Vagina (tissue), 2 donors: ENCODE results near the gene FAM120AOS. TPM values are rescaled to one million over a fixed set of nuclear protein-coding genes. Genes with fewer than 3 reads are reported as not detected.

Experiments
- DNase-seq, 2 donors: peaks; one replicate each; pipeline ENCODE4 v3.0.0-alpha.2; 2017; ENCODE audit errors: extremely low spot score in 2 of 2
- H3K27ac ChIP-seq: fragments of 200-600 bp; sonication (generic); one replicate; pipeline ENCODE4 v1.5.1; 2019
- H3K27me3 ChIP-seq: fragments of 200-600 bp; sonication (generic); one replicate; pipeline ENCODE4 v1.5.1; 2019
- H3K36me3 ChIP-seq, 2 donors: fragments of 200-600 bp; sonication (generic); one replicate each; pipeline ENCODE4 v1.5.1; 2017 to 2019
- H3K4me1 ChIP-seq: fragments of 200-600 bp; sonication (generic); one replicate; pipeline ENCODE4 v1.5.1; 2019
- H3K4me3 ChIP-seq, 2 donors: fragments of 200-600 bp; sonication (generic); 1 replicate in 1 of 2; 2 replicates in 1 of 2; pipeline ENCODE4 v1.5.1; 2016 to 2019
- H3K9me3 ChIP-seq: fragments of 200-600 bp; sonication (generic); one replicate; pipeline ENCODE4 v1.5.1; 2019
- POLR2A ChIP-seq, 2 donors: fragments of 450-650 bp; IDR thresholded peaks; one replicate each; pipeline ENCODE4 v1.6.1; 2017; ENCODE audit warnings: antibody characterized with exemption in 2 of 2, mild to moderate bottlenecking in 2 of 2, moderate library complexity in 2 of 2
- POLR2AphosphoS5 ChIP-seq, 2 donors: sonication (generic); formaldehyde crosslinking; IDR thresholded peaks; one replicate each; pipeline ENCODE4 v1.9.0; 2017; ENCODE audit warnings: antibody characterized with exemption in 2 of 2, mild to moderate bottlenecking in 2 of 2, low read depth in 1 of 2; ENCODE audit not compliant: insufficient read depth in 1 of 2
- intact Hi-C: fragments of 100-400 bp; cut with DNase I; formaldehyde crosslinking; loops from one replicate; pipeline ENCODE4 v1.15.1; 2023
- total RNA-seq: library from RNA; depleted of rRNA; stranded (reverse); fragments of >200 nt; gene quantifications from one replicate; pipeline ENCODE4 v1.2.3, GENCODE V29; 2016
- TF ChIP-seq, protein P1 (sequence below), 3 experiments: fragments of 450-650 bp in 2 of 3; fragments of 200-600 bp in 1 of 3; sonication (generic) in 1 of 3; IDR thresholded peaks; one replicate each; pipeline ENCODE4 v1.5.1; 2017 to 2019; ENCODE audit warnings: antibody characterized with exemption in 3 of 3, mild to moderate bottlenecking in 2 of 3, moderate library complexity in 2 of 3

Gene FAM120AOS
- total RNA-seq, 1 donor from 2014 or later, result 41.5 TPM

DNA sequence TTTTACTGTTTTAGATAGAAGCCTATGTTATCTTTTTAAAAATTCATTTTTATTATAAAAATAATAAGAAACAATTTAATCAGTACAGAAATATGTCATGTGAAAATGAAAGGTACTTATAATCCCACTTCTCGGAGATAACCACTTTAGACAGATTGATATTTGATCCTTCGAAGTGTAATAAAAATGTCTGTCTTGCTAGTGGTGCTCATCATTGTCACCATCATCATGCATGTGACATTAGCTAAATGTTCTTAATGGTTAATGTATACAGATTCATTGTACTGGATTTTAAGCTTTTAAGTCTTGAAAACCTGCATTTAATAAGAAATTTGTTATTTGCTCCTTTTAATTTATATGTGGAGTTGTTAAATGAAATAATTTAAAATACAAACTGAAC lies 30.1 kb upstream of the FAM120AOS start:
- no peaks in the 10 kb centered on the region for H3K27me3 ChIP-seq
- H3K27ac ChIP-seq, result no peak overlapping the region
- intact Hi-C loops, result no loop called here
- H3K4me3 ChIP-seq, result no peak overlapping the region
- no peak for DNase-seq
- H3K36me3 ChIP-seq, result peaks cover 0 to 7% of the 10 kb centered on the region in 2 donors
- no peaks in the 10 kb centered on the region for H3K9me3 ChIP-seq
- TF ChIP-seq POLR2AphosphoS5 (IDR thresholded peaks at IDR 0.05; ENCODE audit: insufficient read depth in 1 of 2, low read depth in 1 of 2) (no peak), POLR2A (IDR thresholded peaks at IDR 0.05) (no peak)
- TF ChIP-seq, protein P1, sequence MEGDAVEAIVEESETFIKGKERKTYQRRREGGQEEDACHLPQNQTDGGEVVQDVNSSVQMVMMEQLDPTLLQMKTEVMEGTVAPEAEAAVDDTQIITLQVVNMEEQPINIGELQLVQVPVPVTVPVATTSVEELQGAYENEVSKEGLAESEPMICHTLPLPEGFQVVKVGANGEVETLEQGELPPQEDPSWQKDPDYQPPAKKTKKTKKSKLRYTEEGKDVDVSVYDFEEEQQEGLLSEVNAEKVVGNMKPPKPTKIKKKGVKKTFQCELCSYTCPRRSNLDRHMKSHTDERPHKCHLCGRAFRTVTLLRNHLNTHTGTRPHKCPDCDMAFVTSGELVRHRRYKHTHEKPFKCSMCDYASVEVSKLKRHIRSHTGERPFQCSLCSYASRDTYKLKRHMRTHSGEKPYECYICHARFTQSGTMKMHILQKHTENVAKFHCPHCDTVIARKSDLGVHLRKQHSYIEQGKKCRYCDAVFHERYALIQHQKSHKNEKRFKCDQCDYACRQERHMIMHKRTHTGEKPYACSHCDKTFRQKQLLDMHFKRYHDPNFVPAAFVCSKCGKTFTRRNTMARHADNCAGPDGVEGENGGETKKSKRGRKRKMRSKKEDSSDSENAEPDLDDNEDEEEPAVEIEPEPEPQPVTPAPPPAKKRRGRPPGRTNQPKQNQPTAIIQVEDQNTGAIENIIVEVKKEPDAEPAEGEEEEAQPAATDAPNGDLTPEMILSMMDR (IDR thresholded peaks at IDR 0.05), result no peak
- H3K4me1 ChIP-seq, result peaks cover 27% of the 10 kb centered on the region

DNA sequence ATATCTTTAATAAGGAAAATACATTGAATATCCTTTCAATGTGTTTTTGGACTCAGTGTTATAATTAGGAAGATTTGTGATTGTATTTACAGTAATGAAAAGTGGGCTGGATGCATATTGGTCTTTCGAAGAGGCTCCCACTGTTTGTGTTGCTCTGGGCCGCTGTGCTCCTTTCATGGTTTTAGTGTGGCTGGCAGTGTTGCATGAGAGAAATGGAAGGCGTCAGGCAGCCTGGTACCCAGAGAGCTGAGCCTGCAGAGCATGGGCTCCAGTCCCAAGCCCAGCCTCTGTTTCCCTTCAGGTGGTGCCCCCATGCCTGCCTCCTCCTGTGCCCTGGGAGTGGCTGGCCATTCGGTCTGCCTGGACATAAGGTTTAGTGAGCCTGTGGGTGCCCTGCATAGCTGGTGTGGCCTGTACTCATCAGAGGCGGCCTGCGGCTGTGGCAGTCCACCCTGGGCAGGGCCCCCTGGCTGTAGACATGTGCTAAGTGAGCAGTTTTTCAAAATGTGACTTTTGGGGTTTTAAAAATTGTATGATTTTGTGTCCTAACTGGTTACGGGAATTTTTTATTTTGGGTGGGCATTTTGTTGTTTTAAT lies 27.4 kb upstream of the FAM120AOS start:
- intact Hi-C loops, result no loop called here
- no peaks in the 10 kb centered on the region for H3K9me3 ChIP-seq
- no peak for DNase-seq
- H3K27me3 ChIP-seq, result no peaks in the 10 kb centered on the region
- H3K27ac ChIP-seq, result no peak overlapping the region
- no peak overlapping the region for H3K4me3 ChIP-seq
- H3K36me3 ChIP-seq, result peaks cover 0 to 7% of the 10 kb centered on the region in 2 donors
- H3K4me1 ChIP-seq, result peaks cover 16% of the 10 kb centered on the region
- TF ChIP-seq POLR2AphosphoS5 (IDR thresholded peaks at IDR 0.05; ENCODE audit: insufficient read depth in 1 of 2, low read depth in 1 of 2) (no peak), POLR2A (IDR thresholded peaks at IDR 0.05) (no peak)
- TF ChIP-seq, protein P1 (IDR thresholded peaks at IDR 0.05), result no peak

DNA sequence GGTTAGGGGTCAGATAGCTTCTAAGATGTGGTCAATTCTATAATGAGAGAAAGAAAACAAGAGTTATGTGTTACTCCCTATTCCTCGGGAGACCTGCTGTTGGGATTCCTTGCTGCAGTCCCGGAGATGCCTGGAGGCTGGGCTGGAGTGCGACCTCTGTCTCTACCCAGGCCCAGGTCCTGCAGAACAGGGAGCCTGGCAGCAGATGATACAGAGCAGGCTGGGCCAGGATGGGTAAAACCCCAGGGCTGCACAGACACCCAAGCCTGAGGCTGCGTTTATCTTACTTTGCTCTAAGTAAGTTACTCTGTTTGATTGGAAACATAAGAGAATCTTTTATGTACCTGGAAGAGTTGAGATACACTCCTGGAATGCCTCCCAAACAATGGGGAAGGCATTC lies 26.9 kb upstream of the FAM120AOS start:
- intact Hi-C loops, result no loop called here
- no peak for DNase-seq
- no peaks in the 10 kb centered on the region for H3K27me3 ChIP-seq
- TF ChIP-seq POLR2AphosphoS5 (IDR thresholded peaks at IDR 0.05; ENCODE audit: insufficient read depth in 1 of 2, low read depth in 1 of 2), result no peak
- TF ChIP-seq, protein P1 (IDR thresholded peaks at IDR 0.05), result no peak
- TF ChIP-seq POLR2A (IDR thresholded peaks at IDR 0.05), result no peak
- peaks cover 0 to 7% of the 10 kb centered on the region in 2 donors for H3K36me3 ChIP-seq
- H3K4me1 ChIP-seq, result peaks cover 10% of the 10 kb centered on the region
- H3K27ac ChIP-seq, result no peak overlapping the region
- no peak overlapping the region for H3K4me3 ChIP-seq
- no peaks in the 10 kb centered on the region for H3K9me3 ChIP-seq

DNA sequence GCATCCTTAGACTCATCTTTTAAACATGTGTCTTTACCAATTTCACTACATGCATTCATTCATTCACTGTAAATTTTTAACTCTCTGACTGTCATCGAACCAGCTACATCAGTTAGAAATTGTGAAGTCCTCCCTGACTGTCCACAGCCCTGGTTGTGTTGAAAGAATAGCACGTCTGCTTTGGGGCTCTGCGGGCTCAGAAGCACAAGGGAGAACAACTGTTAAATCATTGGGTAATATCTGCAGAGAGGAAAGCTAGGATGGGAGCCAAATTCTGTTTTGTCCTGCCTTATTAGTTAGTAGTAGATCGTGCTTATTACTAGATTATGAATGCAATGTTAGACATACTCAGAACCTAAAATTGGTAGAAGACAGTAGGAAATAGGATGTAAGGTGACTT lies 26.3 kb upstream of the FAM120AOS start:
- TF ChIP-seq POLR2AphosphoS5 (IDR thresholded peaks at IDR 0.05; ENCODE audit: insufficient read depth in 1 of 2, low read depth in 1 of 2), result no peak
- TF ChIP-seq POLR2A (IDR thresholded peaks at IDR 0.05), result no peak
- TF ChIP-seq, protein P1 (IDR thresholded peaks at IDR 0.05), result no peak
- H3K36me3 ChIP-seq, result peaks cover 0 to 2% of the 10 kb centered on the region in 2 donors
- intact Hi-C loops, result no loop called here
- H3K27me3 ChIP-seq, result no peaks in the 10 kb centered on the region
- DNase-seq, result no peak
- no peak overlapping the region for H3K4me3 ChIP-seq
- H3K4me1 ChIP-seq, result peaks cover 10% of the 10 kb centered on the region
- no peaks in the 10 kb centered on the region for H3K9me3 ChIP-seq
- H3K27ac ChIP-seq, result no peak overlapping the region

DNA sequence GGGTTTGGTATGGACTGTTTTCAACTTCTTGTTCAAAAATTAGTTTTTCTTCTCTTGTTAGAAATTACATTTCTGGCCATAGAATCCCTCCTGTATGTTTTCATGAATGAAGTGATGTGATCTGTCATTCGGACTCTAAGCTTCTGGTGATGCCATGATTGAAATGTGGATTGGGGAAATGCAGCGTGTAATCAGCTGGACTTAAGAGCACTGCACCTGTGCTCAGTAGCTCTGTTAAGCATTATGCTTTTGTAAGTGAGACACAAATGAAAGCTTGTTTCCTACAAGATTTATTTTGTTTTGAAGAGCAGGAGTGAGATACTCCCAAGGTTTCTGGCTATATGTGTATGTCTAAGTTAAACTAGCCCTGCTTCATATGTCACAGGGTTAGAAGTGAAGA lies 24.0 kb upstream of the FAM120AOS start:
- Histone ChIP-seq H3K9me3 (no peaks in the 10 kb centered on the region), H3K27ac (no peak overlapping the region), H3K4me3 (no peak overlapping the region), H3K27me3 (no peaks in the 10 kb centered on the region), H3K4me1 (peaks cover 21% of the 10 kb centered on the region), H3K36me3 (no peaks in the 10 kb centered on the region)
- TF ChIP-seq POLR2AphosphoS5 (IDR thresholded peaks at IDR 0.05; ENCODE audit: insufficient read depth in 1 of 2, low read depth in 1 of 2), result no peak
- TF ChIP-seq, protein P1 (IDR thresholded peaks at IDR 0.05), result no peak
- no peak for TF ChIP-seq POLR2A (IDR thresholded peaks at IDR 0.05)
- DNase-seq, result no peak
- intact Hi-C loops, result no loop called here
